Measurements from ENCODE around the gene SNRPB2.

Gene SNRPB2

GRCh38 chr20:16692442-16692841 is 37.4 kb upstream of the SNRPB2 start:
- no peak for DNase-seq (ENCODE audit: extremely low read depth, insufficient read length)
- H3K36me3 ChIP-seq (ENCODE audit: control insufficient read depth, insufficient read depth, low read length): no peaks in the 10 kb centered on the region
- TF ChIP-seq CTCF (IDR thresholded peaks at IDR 0.05; ENCODE audit: insufficient read depth, low read length, poor library complexity, severe bottlenecking): no peak
- H3K4me3 ChIP-seq (replicated peaks; ENCODE audit: low read depth, low read length): no peak overlapping the region
- no peaks in the 10 kb centered on the region; the same call in 1 of the 2 replicates for H3K27me3 ChIP-seq (replicated peaks; ENCODE audit: control insufficient read depth, insufficient read depth, low read length)

GRCh38 chr20:16693278-16693677 is 36.5 kb upstream of the SNRPB2 start:
- no peaks in the 10 kb centered on the region for H3K36me3 ChIP-seq (ENCODE audit: control insufficient read depth, insufficient read depth, low read length)
- no peak for DNase-seq (ENCODE audit: extremely low read depth, insufficient read length)
- H3K27me3 ChIP-seq (replicated peaks; ENCODE audit: control insufficient read depth, insufficient read depth, low read length): no peaks in the 10 kb centered on the region; the same call in 1 of the 2 replicates
- TF ChIP-seq CTCF (IDR thresholded peaks at IDR 0.05; ENCODE audit: insufficient read depth, low read length, poor library complexity, severe bottlenecking): no peak
- H3K4me3 ChIP-seq (replicated peaks; ENCODE audit: low read depth, low read length): no peak overlapping the region

GRCh38 chr20:16694161-16694560 is 35.7 kb upstream of the SNRPB2 start:
- Histone ChIP-seq H3K36me3 (ENCODE audit: control insufficient read depth, insufficient read depth, low read length) (no peaks in the 10 kb centered on the region), H3K27me3 (replicated peaks; ENCODE audit: control insufficient read depth, insufficient read depth, low read length) (no peaks in the 10 kb centered on the region; the same call in 1 of the 2 replicates), H3K4me3 (replicated peaks; ENCODE audit: low read depth, low read length) (no peak overlapping the region)
- TF ChIP-seq CTCF (IDR thresholded peaks at IDR 0.05; ENCODE audit: insufficient read depth, low read length, poor library complexity, severe bottlenecking): no peak
- no peak for DNase-seq (ENCODE audit: extremely low read depth, insufficient read length)

GRCh38 chr20:16695628-16696027 is 34.2 kb upstream of the SNRPB2 start:
- no peaks in the 10 kb centered on the region for H3K36me3 ChIP-seq (ENCODE audit: control insufficient read depth, insufficient read depth, low read length)
- no peak for DNase-seq (ENCODE audit: extremely low read depth, insufficient read length)
- no peak overlapping the region for H3K4me3 ChIP-seq (replicated peaks; ENCODE audit: low read depth, low read length)
- TF ChIP-seq CTCF (IDR thresholded peaks at IDR 0.05; ENCODE audit: insufficient read depth, low read length, poor library complexity, severe bottlenecking): no peak
- H3K27me3 ChIP-seq (replicated peaks; ENCODE audit: control insufficient read depth, insufficient read depth, low read length): no peaks in the 10 kb centered on the region; the same call in 1 of the 2 replicates

GRCh38 chr20:16699293-16699692 is 30.5 kb upstream of the SNRPB2 start:
- no peak for TF ChIP-seq CTCF (IDR thresholded peaks at IDR 0.05; ENCODE audit: insufficient read depth, low read length, poor library complexity, severe bottlenecking)
- DNase-seq (ENCODE audit: extremely low read depth, insufficient read length): no peak
- Histone ChIP-seq H3K4me3 (replicated peaks; ENCODE audit: low read depth, low read length) (no peak overlapping the region), H3K27me3 (replicated peaks; ENCODE audit: control insufficient read depth, insufficient read depth, low read length) (no peaks in the 10 kb centered on the region), H3K36me3 (ENCODE audit: control insufficient read depth, insufficient read depth, low read length) (no peaks in the 10 kb centered on the region)

- DNase-seq (ENCODE audit: extremely low read depth, insufficient read length): no peak
- TF ChIP-seq CTCF (IDR thresholded peaks at IDR 0.05; ENCODE audit: insufficient read depth, low read length, poor library complexity, severe bottlenecking): peak; percentile 61
- H3K4me3 ChIP-seq (replicated peaks; ENCODE audit: low read depth, low read length): no peak overlapping the region
- no peaks in the 10 kb centered on the region for H3K27me3 ChIP-seq (replicated peaks; ENCODE audit: control insufficient read depth, insufficient read depth, low read length)
- no peaks in the 10 kb centered on the region for H3K36me3 ChIP-seq (ENCODE audit: control insufficient read depth, insufficient read depth, low read length)
These were observed 28.5 kb upstream of the SNRPB2 start for GRCh38 chr20:16701296-16701695.

All from GM06990 (cell line).